ENCODE measurements around the gene ORC3.
A peak's percentile ranks its signal among the peaks of the same experiment; 100 is the strongest.

Gene ORC3

DNA sequence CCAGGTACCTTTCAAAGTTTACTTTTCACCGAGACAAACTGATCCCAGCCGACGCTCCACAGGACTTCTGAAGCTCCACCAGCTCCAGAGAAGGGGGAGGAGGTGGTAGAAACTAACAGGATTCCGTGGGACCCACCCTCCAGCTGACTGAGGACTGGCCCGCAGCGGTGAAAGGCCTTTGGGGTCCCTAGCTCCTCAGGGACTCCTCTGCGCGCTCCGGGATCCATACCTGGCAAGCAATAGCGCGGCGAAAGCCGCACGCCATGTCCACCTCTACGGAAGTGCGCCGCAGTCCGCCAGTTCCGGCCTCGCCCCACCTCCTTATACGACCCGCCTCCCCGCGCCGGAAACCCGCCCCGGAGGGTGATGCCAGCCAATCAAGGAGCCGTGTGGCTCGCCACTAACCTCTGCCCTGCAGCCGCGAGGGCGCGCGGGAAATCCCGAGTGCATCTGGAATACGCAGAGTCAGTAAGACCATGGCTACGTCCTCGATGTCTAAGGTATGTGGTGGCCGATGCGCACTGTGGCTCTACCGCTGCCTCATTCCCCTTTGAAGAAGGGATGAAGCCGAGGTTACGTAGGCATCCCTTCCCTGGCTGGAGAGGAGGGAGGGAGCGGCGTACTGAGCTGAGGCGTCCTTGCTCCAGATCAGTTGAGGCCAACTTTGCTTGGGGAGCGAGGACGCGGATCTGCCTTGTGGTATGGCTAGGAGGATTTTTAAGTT lies at the start of gene ORC3, which contains the start of gene RARS2:
TSS of gene ORC3 (plus strand) at position 443 of the 724 bp plus-strand sequence. CDS start at position 477, 34 bp downstream.
TSS of gene RARS2 (minus strand) at position 295 of the 724 bp plus-strand sequence. CDS start at position 265, 30 bp downstream.
- peak; percentile 94 for DNase-seq

DNA sequence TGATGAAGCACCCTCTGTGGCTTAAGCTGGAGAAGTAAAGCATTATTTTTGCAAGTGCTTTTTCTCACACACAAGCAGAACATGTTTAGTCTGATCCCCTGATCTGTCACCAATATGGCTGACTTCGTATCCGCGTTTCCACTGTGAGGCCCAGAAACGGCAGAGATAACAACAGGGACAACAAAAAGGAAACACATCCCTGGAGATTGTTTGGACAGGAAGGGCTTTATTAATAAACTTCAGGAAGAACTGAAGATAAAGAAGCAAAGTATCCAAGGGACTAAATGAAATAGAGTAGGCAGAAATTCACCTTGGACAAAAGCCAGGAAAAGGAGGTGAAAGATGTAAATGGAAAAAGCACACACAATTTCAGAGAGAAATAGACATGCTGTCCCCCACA lies 49.4 kb upstream of the ORC3 start:
- no peak for DNase-seq

DNA sequence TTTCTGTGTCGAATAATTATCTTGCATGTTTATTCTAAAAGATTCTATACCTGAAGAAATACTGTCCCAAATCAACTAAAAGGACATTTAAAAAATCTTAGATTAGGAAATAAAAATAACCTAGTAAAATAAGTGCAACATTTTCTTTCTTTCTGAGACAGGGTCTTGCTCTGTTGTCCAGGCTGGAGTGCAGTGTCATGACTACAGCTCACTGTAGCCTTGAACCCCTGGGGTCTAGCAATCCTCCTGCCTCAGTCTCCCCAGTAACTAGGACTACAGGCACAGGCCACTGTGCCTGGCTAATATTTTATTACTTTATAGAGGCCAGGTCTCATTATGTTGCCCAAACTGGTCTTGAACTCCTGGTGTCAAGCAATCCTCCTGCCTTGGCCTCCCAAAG lies 48.9 kb upstream of the ORC3 start:
- no peak for DNase-seq

DNA sequence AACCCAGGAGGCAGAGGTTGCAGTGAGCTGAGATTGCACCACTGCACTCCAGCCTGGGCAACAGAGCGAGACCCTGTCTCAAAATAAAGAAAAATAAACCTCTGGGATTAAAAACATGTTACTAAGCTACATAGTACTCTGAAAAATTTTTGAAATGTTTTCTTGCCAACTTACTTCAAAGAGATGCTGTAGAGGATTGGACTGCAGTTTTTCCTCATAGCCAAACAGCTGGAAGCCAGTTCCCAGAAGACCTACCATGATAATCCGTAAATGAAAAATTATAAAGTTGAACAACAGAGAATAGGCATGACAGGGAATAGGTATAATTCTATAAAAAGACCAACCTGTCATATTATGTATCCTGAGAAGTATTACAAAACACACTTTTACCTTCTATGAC lies 48.2 kb upstream of the ORC3 start:
- no peak for DNase-seq

DNA sequence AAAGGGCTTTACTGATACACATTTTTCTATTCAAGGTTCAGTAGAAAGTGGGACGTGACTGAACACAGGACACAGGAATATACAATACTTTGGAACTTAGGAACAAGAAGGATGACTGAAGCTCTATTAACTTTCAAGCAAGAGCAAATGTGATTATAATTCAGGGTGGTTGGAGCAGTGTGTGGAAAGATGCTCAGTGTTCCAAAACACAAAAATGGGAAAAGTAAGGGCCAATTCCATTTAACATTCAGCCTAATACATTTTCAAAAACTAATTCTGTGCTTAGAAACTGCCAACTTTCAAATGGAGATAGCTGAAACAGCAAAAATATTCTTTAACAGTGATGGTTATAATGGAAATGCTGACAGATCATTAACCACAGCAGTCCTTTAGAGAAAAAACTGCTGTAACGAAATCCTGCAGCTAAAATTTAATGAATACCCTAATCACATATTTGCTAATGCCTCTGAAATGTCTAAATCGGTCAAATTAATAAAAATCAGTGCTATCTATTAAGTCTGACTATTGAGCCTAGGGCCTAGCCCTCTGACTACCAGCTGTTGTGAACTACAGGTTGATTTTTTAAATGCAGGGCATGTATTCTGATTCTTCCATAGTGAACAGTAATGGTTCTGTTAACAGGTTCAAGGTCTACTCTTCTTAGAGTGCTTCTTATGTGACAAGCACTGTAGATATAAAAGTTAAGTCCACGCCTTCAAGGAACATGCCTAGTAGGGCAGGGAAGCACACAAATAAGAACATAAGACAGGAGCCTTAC lies 46.0 kb upstream of the ORC3 start:
- no peak for DNase-seq

DNA sequence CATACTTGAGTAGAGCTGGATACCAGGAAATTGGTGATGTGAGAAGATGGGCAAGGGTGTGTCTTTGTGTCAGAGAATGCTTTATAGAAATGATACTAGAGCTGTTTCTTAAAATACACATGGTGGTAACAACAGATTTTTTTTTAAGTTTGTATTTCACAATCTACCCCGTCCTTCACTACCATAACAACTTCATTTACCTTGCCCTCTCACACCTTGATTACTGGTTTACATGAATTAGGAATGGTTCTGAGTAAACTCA lies 45.5 kb upstream of the ORC3 start:
- DNase-seq, result no peak

DNA sequence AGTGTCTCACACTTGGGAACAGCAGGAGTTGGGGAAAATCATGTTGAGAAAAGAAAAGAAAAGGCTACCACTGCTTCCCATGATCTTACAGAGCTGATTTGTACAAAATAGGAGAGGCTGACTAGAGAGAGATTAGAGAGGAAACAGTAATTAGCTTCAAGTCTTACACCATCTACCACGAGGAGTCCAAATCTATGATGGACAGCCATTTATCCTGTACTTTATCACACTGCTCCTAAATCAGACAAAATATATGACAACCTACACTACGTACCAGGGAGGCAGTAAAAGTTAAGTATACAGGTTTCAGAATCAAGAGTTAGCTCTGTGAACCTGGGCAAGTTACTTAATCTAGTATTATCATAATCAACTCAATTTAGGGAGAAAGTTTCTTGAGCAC lies 38.1 kb upstream of the ORC3 start:
- DNase-seq, result no peak

DNA sequence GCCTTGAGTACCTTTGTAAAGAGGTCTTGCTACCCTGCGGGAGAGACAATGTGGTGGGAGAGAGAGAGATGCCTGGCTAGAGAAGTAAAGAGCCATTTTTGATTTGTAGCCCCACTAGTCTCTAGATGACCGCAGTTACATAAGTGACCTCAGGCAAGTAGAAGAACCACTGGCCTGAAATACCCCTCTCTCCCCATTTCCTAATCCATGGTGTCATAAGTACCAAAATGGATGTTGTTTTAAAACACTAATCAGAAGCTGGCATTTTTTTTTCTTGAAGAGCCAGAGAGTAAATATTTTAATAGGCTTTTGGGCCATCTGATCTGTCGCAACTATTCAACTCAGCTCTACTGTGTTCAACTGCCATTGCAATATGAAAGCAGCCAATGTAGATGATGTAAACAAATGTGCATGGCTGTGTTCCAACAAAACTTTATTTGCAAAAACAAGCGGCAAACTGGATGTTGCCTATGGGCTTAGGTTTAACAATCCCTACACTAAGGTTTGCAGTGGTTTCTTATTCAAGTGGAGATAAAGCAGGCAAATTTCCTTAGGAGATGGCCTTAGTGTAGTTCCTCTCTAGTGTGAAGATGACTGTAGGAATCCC lies 36.7 kb upstream of the ORC3 start:
- DNase-seq, result no peak

DNA sequence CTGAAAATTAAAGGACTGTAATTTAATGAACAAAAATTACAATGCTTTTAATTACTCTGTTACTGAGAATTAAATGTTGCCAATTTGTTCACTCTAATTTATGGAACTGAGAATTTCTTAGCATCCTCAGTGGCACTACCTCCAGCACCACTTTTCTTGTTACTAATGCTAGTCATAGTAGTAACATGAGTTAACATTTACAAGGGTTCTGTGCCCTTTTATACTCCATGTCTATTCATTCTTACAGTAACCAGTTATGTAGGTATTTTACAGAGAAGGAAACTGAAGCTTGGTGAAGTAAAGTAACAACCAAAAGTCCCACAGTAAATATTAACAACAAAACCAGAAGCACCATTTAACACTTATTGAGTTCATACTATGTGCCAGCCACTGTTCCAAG lies 34.4 kb upstream of the ORC3 start:
- DNase-seq, result no peak

DNA sequence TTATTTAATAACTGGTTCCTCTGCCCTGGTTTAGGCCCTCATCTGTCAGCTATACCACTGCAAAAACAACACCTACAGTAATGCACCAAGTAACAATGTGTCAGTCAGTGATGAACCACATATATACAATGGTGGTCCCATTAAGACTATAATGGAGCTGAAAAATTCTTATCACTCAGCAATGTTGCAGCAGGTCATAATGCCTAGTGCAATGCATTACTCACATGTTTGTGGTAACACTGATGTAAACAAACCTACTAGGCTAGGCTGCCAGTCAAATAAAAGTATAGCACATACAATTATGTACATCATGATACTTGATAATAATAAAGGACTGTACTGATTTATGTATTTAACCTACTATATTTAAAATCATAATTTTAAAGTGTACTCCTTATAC lies 31.5 kb upstream of the ORC3 start:
- no peak for DNase-seq

DNA sequence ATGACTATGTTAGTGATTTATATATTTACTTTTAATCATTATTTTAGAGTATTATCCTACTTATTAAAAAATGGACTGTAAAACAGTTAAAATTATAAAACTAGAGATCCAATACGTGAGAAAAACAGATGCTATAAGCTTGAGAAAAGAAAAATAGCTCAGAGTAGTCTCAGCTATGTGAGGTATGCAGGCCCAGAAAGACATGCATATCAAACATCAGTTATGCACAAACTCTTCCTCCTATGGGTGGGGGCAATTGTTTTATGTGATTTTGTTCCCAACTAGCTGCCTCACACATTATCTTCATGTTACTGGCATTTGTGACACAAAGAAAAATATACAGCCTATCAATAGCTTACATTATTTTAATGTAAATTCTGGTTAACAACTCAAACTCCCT lies 28.9 kb upstream of the ORC3 start:
- no peak for DNase-seq

DNA sequence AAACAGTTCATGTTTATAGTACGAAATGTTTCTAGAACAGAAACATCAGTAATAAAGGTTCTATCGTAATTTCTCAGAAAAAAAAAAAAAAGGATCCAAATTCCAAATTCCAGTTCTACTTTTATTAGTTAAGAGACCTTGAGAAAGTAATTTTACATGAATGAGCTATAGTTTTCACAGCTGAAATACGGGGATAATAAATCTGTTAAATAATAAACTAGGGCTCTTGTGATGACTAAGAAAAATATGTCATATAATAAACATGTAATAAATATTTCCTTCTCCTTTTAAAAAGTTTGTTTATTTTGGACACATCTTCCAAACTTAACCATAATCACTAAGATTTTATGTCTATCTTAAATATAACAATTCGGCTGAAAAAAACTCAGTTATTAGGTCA lies 17.9 kb upstream of the ORC3 start:
- no peak for DNase-seq

DNA sequence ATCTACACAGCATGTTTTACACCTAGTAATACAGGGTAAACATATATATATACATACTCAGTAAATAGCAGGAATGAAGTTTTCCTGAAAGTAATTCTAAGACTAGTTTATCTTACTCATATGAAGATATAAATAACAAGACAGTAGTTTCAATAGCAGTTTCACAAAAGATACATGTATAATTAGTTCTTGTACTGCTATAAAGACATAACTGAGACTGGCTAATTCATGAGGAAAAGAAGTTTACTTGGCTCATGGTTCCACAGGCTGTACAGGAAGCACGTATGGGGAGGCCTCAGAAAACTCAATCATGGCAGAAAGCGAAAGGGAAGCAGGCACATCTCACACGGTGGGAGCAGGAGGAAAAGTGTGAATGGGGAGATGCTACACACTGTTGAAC lies 17.1 kb upstream of the ORC3 start:
- no peak for DNase-seq

DNA sequence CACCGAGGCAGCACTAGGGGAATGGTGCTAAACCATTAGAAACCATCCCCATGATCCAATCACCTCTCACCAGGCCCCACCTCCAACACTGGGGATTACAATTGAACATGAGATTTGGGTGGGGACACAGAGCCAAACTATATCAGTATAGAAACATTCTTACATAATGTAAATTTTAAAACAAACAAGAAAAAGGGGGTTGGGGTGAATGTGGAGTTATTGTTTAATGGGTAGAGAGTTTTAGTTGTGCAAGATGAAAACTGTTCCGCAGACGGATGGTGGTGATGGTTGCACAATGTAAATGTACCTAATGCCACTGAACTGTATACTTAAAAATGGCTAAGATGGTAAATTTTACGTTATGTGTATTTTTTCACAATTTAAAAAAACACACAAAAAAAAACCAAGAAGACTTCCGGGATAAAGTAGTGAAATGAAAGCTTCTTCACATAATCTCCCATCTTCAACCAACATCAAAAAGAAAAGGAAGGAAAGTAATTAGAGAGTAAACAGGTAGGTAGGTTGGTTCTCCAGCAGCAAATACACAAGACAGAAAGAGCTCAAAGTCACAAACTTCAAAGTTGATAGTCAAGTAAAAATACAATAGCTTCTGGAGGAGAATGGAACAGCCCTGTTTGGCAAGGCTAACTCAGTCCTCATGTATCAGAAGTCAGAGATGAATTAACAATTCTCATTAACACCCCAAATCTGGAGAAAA lies 16.5 kb upstream of the ORC3 start:
- no peak for DNase-seq

DNA sequence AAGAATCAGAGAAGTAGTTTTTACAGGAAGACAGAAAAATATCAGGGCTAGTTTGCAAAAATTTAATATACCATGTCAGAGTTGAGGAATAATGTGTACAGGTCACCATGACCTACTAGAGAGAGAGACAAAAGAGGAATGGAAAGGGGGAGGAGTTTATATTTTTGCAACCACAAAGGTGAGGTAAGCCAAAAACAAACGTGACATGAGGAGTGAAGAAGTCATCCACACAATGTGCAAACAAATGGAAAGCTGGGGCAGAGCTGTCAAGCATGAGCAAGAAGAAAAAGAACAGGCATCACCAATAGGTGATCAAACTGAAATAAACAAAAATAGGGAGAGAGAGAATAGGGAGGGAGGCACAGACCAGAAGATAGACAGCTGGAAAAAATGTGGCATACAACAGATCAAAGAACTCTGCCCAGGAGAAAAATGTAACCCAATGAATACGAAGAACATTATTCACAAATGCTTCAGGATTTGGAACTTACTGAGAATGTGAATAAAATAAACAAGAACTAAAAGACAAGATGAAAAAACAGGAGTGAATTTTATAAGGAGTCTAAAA lies 15.6 kb upstream of the ORC3 start:
- no peak for DNase-seq

DNA sequence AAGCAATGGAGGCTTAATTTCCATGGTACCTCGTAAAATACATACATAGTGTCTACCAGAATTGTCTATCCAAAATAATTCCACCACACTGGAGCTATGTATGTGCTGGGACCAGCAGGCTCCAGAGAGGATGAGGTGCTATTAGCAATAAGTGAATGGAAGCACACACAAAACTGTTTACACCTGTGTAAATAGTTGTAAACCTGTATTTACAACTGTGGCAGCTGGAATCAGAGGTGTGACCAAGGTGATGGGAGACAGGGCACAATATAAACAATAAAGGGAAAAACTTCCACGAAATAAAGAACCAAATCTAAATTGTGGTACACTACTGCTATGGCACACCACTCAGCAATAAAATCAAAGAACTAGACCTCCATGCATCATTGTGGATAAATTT lies 14.5 kb upstream of the ORC3 start:
- no peak for DNase-seq

DNA sequence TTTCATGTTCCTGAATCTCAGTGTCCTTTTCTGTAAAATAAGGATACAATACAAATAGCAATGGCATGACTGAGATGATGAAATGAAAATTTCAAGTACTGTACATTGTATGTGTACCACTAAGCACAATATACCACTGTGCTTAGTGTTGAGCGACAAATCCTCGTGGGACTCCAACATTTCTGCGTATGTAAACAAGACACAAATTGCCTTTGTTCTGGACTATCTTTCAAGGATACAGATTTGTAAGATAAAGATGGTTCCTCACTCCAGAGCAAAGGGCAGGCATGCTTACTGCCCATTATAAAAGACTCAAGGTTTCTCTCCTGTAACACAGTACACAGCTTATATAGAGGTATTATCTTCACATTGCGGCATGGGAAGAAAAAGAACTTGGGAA lies 6.1 kb upstream of the ORC3 start:
- no peak for DNase-seq

DNA sequence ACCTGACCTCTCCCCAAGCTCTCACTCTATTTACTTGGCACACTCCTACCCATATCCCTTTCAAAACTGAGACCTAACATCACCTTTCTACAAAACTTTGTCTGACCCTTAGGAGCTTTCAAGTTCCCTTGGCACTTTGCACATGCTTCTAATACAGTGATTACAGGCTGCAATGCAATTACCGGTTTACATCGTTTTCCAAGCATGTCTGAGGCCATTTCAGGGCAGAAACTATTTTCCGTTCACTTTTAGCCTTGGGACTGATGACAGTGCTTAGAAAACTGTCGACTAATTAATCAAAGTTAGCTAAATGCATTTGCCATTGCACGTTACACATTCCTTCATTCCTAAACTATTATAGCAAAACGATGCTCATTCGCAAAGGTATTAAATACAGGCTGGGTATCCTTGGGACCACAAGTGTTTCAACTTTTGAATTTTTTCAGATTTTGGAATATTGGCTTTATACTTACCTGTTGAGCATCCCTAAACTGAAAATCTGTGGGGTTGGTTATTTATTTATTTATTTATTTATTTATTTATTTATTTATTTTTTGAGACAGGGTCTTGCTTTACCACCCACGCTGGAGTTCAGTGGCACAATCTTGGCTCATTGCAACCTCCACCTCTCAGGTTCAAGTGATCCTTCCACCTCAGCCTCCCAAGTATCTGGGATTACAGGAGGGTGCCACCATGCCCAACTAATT lies 3.4 kb upstream of the ORC3 start:
- no peak for DNase-seq

DNA sequence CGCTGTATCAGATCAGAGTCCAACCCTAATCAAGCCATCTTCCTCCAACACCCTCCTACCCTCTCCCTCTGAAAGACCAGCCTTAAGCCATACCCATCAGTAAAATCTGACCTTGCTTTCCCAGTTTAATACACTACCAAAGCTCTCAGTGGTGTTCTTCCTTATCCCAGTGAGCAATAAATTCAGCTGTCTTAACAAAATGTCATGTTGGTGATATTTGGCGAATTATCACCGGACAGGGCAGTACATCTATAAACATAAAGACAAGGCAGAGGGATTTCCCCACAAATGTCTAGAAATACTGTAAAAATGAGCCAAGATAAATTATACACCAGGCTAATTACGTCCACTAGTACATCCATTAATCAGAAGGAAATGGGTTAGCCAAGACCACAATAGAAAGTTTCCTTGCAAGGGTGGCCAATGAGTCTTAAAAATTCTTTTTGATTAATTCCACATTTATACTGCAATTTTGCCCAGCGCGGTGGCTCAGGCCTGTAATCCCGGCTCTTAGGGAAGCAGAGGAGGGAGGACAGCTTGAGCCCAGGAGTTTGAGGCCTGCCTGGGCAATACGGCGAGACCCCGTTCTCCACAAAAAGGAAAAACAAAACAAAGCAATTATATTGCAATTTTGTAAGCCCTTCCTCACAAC lies 1.1 kb upstream of the ORC3 start:
- no peak for DNase-seq

DNA sequence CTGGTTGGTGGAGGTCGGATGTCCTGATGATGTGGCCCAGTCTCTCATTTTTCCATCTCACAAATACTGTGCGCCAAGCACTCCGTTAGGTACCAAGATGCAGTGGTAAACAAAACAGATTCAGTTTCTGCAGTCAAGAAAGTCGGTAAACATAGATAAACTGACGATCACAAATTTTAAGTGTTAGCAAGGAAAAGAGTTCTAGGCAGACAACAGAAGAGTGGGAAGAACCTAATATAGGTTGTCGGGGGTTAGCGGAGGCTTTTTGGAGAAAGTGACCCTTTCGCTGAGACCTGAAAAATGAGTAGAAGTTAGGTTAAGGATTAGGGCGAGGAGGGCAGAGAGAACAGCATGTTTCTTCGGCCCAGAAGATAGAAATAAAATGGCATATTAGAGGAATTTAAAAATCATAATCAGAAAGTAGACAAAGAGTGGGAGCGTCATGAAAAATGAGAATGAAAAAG lies 514 bp downstream of the ORC3 start:
- no peak for DNase-seq

DNA sequence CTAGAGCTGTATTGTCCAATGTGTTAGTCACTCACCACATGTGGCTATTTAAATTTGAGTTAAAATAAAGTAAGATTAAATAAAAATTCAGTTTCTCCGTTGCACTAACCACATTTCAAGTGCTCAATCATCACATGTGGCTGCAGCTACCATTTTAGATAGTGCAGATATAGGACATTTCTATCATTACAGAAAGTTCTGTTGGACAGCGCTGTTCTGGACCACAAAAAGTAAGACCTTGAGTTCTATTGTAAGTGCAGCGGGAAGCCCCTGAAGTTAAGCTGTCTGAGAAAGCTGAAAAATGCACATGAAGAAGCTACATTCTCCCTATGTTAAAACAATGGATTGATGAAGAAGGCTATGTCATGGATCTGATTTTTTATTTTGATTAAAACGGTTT lies 1.1 kb downstream of the ORC3 start:
- no peak for DNase-seq

DNA sequence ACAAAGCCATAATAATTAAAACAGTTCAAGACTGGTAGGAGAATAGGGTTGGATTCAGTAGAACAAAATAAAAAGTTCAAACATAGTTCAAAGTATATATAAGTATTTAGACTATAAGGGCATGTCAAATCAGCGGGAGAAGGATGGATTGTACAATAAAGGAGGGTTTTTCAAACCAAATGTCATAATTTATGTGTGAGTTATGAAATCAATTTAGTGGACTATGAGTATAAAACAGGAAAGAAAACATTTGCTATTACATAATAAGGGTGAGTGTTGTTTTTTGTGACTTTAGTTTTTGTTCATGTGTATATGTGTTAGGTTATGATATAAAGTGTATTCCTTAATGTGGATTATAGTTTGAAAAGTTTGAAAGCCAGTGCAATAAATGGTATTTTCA lies 10.6 kb downstream of the ORC3 start:
- no peak for DNase-seq
